GM18519 (cell line): ENCODE data around the gene TRMU.
"Not testable (repeated sequence)": the region's sequence is repeated elsewhere in the genome, so short reads cannot be mapped to it uniquely, and the experiment has no call there.

Experiments used
- ATAC-seq: cut with Tn5 transposase; IDR thresholded peaks from one replicate; pipeline ENCODE4 v1.9.1; 2021; ENCODE audit warnings: mild to moderate bottlenecking, moderate library complexity; ENCODE audit not compliant: unreplicated experiment, low FRiP score

Gene TRMU

DNA sequence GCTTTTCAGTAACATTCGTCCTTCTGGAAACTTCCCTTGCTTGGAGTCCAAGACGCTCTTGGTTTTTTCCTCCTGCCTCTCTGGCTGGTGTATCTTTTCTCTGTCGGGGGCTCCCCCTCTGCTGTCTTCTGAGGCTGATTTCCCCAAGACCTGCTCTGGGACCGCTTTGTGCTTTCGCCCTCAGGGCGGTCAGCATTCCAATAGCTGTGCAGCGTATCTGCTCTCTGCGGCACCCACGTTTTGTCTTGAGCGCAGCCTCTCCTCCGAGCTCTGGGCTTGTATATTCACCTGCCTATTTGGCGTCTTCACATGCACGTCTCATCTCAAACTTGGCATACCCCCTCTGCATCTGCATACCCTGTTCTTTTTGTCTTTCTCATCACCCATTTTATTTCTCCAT, 36.4 kb upstream of the TRMU start:
- no peak for ATAC-seq

DNA sequence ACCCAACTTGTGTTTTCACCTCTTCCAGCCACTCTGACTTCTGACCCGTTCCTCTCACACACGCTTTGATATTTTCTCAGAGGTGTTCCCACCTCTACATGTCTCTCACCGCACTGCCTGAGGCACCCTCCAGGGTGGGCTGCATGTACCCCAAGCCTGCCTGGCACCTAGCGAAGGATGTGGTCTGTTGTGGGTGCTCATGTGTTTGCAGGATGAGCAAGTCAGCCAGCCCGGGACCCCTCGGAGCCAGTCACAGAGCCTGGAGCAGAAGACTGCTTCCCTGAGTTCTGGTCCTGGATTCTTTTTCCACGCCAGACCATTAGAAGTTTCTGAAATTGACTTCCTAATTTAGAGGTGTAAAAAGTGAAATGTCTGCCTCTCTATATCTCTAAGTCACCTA, 35.0 kb upstream of the TRMU start:
- no peak for ATAC-seq

DNA sequence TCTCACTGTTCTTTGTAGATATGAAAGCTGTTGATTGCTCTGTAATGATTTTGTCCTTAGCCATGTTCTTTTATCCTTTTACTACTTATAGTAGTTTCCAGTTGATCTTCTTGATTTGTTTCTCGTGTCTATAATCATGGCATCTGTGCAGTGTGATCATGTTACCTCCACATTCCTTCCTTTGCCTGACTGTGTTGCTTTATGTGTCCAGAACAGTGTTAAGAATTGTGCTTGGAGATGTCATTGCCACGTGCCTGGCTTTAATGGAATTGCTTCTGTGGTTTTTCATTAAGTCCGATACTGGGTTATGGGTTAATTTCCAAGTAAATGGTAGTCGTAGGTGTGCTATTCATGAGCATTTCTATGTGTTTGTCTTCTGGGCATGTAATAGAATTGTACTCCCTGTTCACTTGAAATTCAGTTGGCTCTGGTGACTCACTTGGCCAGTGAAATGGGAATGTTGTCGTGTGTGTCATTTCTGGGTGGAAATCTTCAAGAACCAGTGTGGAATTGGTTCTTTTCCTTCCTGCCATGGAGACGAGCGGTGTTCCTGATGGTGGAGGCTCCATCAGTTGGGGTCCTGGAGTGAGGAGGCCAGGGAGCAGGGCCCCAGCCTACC, 32.1 kb upstream of the TRMU start:
- ATAC-seq: no peak

DNA sequence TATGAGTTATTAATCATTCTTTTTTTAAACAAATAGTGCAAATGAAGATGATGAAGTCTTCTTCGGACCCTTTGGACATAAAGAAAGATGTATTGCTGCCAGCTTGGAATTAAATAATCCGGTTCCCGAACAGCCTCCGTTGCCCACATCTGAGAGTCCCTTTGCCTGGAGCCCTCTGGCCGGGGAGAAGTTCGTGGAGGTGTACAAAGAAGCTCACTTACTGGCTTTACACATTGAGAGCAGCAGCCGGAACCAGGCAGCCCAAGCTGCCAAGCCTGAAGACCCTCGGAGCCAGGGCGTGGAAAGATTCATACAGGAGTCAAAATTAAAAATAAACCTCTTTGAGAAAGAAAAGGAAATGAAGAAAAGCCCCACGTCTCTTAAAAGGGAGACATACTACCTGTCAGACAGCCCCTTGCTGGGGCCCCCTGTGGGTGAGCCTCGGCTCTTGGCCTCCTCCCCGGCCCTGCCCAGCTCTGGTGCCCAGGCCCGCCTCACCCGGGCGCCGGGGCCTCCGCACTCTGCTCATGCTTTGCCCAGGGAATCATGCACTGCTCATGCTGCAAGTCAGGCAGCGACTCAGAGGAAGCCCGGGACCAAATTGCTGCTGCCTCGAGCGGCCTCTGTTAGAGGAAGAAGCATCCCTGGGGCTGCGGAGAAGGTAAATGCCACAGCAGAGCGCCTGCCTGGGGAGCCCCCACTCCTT, 27.1 kb upstream of the TRMU start:
- ATAC-seq: no peak

DNA sequence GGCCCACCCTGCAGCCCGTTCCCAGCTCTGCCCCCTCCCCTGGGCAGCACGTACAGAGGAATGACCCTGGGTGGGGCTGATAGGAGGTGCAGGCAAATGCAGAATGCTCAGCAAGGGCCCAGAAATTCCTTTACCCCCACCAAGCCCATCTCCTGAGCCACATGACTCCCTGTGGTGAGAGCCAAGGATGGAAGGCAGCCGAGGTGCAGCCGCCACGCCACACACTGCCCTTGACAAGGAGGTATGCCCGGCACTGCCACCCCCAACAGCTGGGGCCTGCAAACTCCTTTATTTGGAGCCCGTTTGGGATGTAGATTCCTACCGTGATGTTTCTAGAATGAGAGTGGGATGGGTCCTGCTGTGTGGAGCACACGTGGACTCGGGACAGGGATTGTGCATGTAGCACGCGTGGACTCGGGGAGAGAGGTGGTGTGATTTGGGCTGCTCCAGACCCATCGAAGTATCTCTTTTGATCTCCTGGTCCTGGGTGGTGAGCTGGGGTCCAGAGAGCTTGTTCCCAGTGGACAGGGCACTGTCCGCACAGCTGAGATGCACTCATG, 25.9 kb upstream of the TRMU start:
- no peak for ATAC-seq

DNA sequence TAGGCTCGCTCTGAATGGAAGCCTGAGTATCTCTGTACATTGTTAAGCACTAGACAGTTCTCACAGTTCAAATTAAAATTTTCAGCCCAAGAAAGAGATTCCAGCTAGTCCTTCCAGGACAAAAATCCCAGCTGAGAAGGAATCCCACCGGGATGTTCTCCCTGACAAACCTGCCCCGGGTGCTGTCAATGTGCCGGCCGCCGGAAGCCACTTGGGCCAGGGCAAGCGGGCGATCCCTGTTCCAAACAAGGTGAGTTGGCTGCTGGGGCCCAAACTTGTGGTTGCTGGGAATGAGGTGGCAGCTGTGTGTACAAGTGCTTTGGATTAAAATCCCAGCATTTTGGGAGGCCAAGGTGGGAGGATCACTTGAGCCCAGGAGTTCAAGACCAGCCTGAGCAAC, 23.5 kb upstream of the TRMU start:
- no peak for ATAC-seq

DNA sequence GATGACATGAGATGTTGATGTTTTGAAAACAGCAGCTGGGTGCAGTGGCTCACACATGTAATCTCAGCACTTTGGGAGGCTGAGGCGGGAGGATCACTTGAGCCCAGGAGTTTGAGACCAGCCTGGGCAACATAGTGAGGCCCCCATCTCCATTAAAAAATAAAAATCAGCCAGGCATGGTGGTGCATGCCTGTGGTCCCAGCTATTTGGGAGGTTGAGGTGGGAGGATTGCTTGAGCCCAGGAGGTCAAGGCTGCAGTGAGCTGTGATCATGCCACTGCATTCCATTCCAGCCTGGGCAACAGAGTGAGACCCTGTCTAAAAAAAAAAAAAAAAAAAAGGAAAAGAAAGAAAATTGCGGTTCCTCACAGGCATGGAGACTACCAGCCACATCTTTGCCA, 22.7 kb upstream of the TRMU start:
- not testable (repeated sequence) for ATAC-seq

DNA sequence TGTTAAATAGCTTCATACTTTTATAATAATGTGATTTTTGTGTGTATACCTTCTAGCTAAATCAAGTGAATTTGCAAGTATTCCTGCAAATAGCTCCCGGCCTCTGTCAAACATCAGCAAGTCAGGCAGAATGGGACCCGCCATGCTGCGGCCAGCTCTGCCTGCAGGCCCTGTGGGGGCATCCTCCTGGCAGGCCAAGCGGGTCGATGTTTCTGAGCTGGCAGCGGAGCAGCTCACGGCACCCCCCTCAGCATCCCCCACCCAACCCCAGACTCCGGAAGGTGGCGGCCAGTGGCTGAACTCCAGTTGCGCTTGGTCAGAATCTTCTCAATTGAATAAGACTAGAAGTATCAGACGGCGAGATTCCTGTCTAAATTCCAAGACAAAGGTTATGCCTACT, 19.5 kb upstream of the TRMU start:
- ATAC-seq: no peak

DNA sequence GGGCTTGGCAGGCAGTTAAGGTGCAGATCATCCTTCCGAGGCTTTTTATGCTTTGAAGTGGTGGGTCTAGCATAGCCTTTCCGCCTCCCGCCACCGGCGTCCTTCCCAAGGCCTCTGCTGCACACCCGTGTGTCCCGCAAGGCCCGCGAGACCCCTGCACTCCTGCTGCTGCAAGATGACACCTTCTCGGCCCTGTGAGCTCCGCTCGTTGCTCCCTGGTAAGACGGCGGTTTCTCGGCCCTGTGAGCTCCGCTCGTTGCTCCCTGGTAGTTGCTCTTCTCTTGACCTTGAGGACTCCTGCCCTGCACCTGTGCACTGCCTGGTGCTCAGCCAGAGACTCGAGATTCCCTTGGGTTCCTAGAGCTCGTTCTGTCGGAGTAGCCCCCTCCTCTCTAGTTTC, 17.9 kb upstream of the TRMU start:
- ATAC-seq: no peak

DNA sequence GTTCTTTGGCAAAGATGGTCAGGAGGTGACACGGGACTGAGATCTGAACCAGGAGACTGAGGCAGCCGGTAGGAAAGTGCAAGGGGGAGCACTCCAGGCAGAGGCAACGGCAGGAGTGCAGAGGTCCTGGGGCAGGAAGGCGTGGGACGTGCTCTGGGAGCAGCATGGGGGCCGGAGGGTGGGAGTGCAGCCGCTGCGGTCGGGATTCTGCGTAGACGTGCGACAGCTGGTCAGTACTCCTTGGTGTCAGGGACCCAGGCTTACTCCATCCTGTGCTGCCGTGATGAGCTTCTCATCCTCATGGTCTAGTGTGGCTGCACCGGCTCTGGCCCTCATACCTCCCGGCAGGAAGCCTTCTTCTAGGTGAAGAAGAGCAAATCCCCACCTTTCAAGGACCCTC, 16.9 kb upstream of the TRMU start:
- ATAC-seq: no peak

DNA sequence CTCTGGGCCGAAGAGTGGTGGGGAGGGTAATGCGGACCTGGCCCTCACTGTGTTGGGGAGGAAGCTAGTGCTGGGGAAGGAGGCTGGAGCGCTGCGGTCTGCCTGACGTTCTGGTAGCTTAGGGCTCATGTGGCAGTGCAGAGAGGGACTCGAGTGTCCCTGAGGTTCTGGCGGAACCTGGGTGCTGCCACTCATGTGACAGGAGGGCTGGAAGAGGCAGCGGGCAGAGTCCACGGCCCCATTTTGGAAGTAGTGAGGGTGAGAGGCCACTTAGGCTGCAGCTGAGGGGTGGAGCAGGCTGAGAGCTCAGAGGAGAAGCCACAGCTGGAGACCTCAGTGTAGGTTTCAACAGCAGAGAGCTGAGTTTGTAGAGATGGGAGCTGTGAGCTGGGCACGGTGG, 16.2 kb upstream of the TRMU start:
- ATAC-seq: no peak

DNA sequence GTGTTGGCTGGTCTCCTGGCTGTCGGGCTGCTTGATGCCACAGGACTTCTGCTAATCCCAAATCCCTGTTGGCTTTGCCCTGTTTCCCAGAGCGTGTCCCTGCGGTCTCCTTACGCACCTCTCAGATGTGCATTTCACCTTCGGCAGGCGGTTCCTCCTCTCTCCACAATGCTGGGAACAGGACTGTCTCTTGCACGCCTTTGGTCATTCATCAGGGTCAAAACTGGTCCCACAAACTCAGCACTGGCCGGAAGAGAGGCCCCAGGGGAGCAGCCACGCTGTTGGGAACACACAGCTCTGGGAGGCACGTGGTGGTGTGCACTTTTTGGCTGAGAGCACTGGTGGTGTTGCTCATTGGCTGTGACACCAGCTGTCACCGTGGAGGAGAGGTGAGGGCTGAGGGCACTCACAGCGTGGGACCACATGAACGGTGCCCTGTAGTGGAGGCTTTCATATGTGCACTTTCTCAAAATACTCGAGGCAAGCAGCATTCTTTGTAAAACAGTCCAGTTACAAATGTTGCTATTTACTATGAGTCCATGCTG, 15.3 kb upstream of the TRMU start:
- ATAC-seq: no peak

DNA sequence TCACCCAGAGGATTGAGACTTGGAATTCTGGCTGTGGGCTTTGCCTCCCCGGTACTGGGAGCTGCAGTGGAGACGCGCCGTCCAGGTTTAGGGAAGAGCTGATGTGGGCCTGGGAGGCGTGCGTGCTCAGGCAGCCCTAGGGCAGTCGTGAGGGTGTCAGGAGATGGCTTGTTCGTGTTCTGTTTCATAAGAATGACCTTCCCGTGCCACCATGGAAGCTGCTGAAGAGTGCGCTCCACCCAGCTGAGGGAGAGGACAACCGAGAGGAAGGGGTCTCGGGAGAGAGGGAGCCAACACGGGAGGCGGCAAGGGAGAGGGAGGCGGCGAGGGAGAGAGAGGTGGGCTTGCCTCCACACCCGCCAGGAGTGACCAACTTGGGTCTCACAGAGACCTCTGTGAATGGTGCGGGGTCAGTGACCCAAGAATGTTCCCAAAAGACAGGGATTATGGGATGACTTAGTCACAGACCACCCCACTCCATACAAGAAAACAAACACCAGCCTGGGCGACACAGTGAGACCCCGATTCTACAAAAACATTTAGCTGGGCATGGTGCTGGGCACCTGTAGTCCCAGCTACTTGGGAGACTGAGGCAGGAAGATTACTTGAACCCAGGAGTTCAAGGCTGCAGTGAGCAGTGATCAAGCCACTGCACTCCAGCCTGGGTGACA, 14.7 kb upstream of the TRMU start:
- no peak for ATAC-seq

DNA sequence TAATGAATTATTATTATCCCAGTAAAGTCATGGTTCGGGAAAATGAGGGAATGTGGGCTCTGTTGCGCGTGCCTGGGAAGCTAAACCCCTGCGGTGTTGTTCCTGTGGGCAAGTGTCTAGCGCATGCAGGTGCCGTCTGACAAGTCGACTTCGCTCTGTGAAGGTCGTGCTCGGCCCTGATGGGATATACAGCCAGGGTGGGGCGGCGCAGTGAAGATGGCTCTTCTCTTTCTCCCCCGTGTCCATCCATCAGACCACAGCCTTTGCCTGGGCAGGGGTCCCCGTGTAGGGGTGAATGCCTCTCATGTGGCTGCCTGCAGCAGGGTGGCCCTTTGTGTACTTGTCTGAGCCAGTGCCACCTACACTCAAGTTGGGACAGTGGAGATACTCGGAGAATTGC, 12.8 kb upstream of the TRMU start:
- ATAC-seq: no peak

DNA sequence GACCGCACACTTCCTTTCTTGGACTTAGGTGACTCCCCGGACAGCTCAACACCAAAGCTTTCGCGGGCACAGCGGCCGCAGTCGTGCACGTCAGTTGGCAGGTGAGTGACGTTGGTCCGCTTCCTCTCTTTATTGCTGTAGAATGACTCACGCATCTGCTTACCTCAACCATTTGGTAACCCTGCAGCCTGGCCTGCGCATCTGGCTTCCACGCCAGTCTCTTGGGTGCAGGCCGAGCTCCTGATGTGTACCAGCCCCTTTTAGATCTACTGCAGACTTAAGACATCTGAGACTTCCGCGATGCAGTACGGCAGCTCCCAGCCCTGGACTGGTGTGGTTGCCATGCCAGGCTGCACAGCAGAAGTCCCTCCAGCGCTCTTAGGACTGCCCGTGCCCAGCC, 12.4 kb upstream of the TRMU start:
- ATAC-seq: no peak

DNA sequence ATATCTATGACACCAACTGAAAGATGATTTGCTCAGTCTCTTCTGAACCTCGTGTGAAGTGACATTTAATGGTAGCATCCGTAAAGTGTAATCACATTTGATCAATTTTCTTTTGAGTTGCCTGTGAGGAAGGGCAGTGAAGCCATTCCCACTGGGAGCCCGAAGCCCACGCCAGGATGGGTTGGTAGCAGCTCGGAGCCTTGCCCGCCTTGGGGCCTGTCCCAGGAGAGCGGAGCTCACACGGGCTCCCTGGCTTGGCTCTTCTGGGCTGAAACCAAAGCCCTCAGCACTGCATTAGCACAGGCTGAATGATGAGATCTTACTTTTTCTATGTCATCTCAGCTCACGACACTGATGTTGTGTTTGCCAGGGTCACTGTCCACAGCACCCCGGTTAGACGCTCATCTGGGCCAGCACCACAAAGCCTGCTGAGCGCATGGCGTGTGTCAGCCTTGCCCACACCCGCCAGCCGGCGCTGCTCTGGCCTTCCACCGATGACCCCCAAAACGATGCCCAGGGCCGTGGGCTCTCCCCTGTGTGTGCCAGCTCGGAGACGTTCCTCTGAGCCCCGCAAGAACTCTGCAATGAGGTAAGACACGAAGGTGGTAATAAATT, 9.3 kb upstream of the TRMU start:
- ATAC-seq: no peak

DNA sequence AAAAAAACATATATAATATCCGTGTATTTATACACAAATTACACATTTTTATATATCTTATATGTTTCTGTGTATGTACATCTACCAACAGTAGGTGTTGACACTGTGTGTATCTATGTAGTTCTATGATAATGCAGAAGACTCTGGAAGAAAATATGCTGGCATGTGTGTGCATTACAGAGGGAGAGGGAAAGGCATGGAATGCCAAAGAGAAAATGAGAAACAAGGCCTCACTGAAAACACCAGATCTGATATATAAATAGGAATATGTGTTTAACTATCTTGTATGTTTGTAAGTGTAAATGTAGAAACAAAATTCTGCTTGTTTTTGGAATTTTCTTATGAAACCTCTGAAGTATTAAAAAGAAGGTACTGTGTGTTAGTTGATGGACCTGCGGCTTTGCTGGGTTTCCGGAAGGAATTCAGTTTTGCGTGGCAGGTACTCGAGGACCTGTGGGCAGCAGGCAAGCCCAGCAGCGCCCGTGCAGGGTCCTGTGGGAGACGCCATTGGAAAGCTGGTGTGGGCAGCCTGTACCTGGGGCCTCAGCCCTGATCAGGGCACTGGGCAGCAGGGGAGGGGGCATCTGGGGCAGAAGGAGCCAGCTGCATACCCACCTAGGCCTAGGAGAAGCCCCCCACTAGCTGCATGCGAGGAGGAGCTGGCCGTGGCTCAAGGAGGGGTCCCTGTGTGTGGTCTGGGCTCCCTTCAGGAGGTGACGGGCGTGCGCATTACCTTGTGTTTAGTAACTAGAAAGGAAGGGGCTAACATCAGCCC, 7.6 kb upstream of the TRMU start:
- no peak for ATAC-seq

DNA sequence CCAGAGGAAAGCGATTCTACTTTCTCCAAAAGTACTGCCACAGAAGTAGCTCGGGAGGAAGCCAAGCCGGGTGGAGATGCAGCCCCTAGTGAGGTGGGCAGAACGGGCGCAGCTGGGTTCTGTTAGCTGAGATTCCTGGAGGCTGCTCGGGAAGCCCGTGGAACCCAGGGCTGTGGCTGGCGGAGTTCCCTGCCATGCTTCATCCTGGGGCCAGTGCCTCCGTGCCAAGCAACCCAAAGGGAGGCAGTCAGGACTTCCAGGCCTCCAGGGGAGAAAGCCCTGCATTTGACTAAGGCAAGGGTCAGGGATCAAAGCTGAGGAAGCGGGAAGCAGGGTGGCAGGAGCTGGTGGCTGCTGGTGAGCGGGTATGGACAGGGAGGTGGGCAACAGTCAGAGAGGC, 6.7 kb upstream of the TRMU start:
- no peak for ATAC-seq

DNA sequence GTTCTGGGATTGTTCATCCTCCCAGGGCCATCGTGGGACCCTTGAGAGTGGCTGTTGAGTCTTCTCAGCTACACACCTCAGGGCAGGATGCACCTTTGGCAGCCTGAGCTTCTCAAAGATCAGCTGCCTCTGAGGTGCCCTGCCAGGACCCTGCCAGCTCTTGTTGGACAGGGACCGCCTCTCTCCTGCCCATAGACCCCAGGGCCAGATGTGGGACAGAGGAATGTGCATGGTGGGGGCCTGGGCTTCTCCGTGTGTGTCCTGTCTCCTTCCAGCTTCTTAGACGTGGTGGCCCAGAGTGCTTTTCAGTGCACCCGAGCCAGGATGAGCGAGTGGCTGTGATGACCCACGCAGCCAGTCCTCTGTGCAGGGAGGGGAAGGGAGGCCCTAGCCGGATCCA, 5.9 kb upstream of the TRMU start:
- ATAC-seq: no peak

DNA sequence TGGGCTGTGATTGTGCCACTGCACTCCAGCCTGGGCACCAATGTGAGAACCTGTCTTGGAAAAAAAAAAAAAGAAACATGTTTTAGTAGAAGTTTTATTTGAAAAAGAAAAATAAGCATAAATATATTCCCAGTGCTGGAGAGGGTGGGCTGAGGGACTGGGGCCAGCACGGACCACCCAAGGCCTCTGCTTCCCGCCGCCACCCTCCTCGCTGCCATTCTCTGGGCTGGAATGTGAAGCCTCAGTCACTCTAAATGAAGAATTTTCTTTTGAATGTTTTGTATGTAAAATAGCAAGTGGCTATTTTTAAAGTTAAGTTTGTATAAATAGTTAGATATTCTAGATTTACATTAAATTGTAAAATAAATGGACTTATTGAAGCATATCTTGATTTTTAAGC, 5.1 kb upstream of the TRMU start:
- no peak for ATAC-seq
